ENCODE data around the gene CARD19. TPM values are rescaled to one million over a fixed set of nuclear protein-coding genes. Genes with fewer than 3 reads are reported as not detected.

CARD19 gene
- total RNA-seq, 1 experiment from 2014 or later = 54.5 TPM

DNA sequence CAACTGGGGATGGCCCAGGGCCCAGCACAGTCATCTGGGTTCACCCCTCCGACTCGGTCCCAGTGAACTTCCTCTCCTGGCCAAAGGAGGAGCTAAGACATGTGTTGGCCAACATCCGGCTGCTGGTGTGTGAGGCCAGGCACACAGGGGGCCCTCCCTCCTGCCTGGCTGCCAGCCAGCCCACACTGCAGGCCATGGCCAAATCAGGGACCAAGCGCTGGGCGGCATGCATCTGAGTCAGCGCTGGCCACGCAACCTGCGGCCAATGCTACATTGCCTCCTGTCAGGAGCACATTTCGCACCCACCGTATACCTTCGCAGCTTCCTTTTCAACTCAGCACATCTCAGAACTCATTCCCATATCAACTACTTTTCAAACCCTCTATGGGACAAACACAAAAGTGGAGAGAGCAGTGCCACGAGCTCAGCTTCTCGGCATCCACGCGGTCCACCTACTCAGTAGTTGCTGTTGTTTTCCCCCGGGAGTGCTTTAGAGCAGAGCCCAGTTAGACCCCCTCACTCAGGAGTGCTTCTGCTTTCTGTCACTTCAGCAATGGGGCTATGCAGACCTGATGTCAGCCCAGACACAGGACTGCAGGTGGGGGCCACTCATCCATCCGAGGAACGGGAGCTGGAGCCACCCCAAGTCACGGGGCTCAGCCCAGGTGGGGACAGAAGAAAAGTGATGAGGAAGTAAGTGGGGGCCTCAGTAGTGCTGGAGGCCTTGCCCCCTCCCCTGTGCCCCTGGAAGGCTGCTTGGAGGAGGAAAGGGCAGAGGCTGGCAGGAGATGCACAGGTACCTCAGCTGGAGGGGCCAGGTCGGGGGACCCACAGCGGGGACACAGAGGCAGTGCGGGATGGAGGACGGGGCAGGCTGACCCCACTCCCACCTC is 24.2 kb downstream of the CARD19 start (continued):
- no peak for TF ChIP-seq RAD21 (IDR thresholded peaks at IDR 0.05; ENCODE audit: low read depth)
- TF ChIP-seq FOSL1 (IDR thresholded peaks at IDR 0.05; ENCODE audit: low read depth) = no peak
- no peak for TF ChIP-seq EZH2phosphoT487 (IDR thresholded peaks at IDR 0.05; ENCODE audit: borderline replicate concordance)
- TF ChIP-seq POLR2A (IDR thresholded peaks at IDR 0.05; ENCODE audit: borderline replicate concordance, extremely low read depth, insufficient read depth, insufficient read length) = no peak
- no peak for TF ChIP-seq EGR1 (IDR thresholded peaks at IDR 0.05; ENCODE audit: low read depth)
- TF ChIP-seq CEBPB (IDR thresholded peaks at IDR 0.05; ENCODE audit: low read depth) = no peak; the same call in 1 of the 2 replicates

DNA sequence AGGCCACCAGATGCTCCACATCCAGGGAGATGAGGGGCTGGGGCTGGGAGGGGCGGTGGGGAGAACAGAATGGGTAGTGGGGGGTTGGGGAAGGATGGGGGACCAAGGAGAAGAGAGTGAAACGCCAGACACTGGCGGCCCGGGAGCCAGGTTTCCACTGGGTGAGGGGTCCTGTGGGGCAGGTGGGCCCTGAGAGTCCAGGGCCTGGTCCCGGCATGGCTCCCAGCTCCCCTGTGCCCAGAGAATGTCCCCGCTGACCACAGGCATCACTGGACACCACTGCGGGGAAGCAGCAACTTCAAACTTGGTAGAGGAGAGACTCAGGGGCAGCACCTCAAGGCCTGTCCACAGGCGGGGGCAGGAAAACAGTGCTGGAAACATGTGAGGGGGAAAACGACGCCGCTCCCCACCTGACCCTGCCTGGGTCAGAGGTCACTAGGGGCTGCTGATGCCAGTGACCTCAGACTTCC is 24.9 kb downstream of the CARD19 start:
- intact Hi-C loops (cut with micrococcal nuclease) = no loop called here
- no peaks in the 10 kb centered on the region; a peak in 1 of 4 replicates for H3K36me3 ChIP-seq (ENCODE audit: control insufficient read depth in 1 of 2, insufficient read depth in 2 of 2, low read length in 2 of 2)
- no peak overlapping the region for H3K4me3 ChIP-seq (replicated peaks in 1 of 2; ENCODE audit: low read depth in 1 of 2, low read length in 2 of 2)
- no TSS peak for BruUV-seq (replicated peaks)
- no peak overlapping the region for H2AFZ ChIP-seq (ENCODE audit: low read depth, low read length, poor library complexity, severe bottlenecking)
- ChIA-PET RAD21 (ENCODE audit: low non-redundant PET in 1 of 2, low total read pairs in 2 of 2, uncharacterized antibody in 2 of 2, unreplicated experiment in 2 of 2) (no interaction called here), CTCF (interaction anchor here (1.0 to 3.1 kb wide), 4 partner anchors 13 to 117 kb away, joined by 3 to 35 read pairs (median 3); no protein-coding TSS in a partner anchor), POLR2A (interaction anchor here (0.7 to 2.1 kb wide), 3 partner anchors 13 to 42 kb away, joined by 5 to 7 read pairs (median 5); partner anchors contain the start of gene NINJ1)
- TF ChIP-seq CEBPB (IDR thresholded peaks at IDR 0.05; ENCODE audit: low read depth) (no peak), CBX3 (IDR thresholded peaks at IDR 0.05; ENCODE audit: low read depth) (no peak), ELF1 (IDR thresholded peaks at IDR 0.05; ENCODE audit: borderline replicate concordance, low read depth) (no peak)
- TF ChIP-seq, protein P1, sequence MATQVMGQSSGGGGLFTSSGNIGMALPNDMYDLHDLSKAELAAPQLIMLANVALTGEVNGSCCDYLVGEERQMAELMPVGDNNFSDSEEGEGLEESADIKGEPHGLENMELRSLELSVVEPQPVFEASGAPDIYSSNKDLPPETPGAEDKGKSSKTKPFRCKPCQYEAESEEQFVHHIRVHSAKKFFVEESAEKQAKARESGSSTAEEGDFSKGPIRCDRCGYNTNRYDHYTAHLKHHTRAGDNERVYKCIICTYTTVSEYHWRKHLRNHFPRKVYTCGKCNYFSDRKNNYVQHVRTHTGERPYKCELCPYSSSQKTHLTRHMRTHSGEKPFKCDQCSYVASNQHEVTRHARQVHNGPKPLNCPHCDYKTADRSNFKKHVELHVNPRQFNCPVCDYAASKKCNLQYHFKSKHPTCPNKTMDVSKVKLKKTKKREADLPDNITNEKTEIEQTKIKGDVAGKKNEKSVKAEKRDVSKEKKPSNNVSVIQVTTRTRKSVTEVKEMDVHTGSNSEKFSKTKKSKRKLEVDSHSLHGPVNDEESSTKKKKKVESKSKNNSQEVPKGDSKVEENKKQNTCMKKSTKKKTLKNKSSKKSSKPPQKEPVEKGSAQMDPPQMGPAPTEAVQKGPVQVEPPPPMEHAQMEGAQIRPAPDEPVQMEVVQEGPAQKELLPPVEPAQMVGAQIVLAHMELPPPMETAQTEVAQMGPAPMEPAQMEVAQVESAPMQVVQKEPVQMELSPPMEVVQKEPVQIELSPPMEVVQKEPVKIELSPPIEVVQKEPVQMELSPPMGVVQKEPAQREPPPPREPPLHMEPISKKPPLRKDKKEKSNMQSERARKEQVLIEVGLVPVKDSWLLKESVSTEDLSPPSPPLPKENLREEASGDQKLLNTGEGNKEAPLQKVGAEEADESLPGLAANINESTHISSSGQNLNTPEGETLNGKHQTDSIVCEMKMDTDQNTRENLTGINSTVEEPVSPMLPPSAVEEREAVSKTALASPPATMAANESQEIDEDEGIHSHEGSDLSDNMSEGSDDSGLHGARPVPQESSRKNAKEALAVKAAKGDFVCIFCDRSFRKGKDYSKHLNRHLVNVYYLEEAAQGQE (IDR thresholded peaks at IDR 0.05; ENCODE audit: low read depth) = no peak
- H3K9ac ChIP-seq (ENCODE audit: low read length) = no peak overlapping the region
- no peaks in the 10 kb centered on the region for H3K79me2 ChIP-seq (ENCODE audit: insufficient read depth, low read length)
- DNase-seq (ENCODE audit: low read depth, low spot score) (no peak), ATAC-seq (no peak)
- H4K20me1 ChIP-seq (ENCODE audit: insufficient read depth) = no peaks in the 10 kb centered on the region
- H3K9me3 ChIP-seq (ENCODE audit: control insufficient read depth in 1 of 2, insufficient read depth in 1 of 2, low read depth in 1 of 2, low read length in 2 of 2) = no peaks in the 10 kb centered on the region
- H3K4me2 ChIP-seq (ENCODE audit: low read length) = no peak overlapping the region
- no peak overlapping the region for H3K27ac ChIP-seq (ENCODE audit: low read depth, low read length)
- H3K9me2 ChIP-seq (ENCODE audit: insufficient read depth) = no peaks in the 10 kb centered on the region
- H3K27me3 ChIP-seq (ENCODE audit: insufficient read depth, low read length) = no peaks in the 10 kb centered on the region
- peaks cover 17 to 19% of the 10 kb centered on the region in 2 experiments for H3K4me1 ChIP-seq (ENCODE audit: control insufficient read depth in 1 of 2, insufficient read depth in 2 of 2, low read length in 2 of 2)
